Measurements from ENCODE around the gene ADAMTS17.

Gene ADAMTS17

GRCh38 chr15:100124361-100124760, 217.4 kb downstream of the ADAMTS17 start:
- Histone ChIP-seq H3K9me2 (replicated peaks; ENCODE audit: low read depth, low read length) (no peaks in the 10 kb centered on the region), H3K36me3 (ENCODE audit: insufficient read depth, low read length) (no peaks in the 10 kb centered on the region), H3K9me3 (ENCODE audit: insufficient read depth, low read depth, low read length) (peaks cover 6% of the 10 kb centered on the region; the same call in 1 of the 2 replicates), H3K4me2 (ENCODE audit: low read depth, low read length, poor library complexity, severe bottlenecking) (no peak overlapping the region), H3F3A (ENCODE audit: low read depth) (no peaks in the 10 kb centered on the region), H2AFZ (ENCODE audit: low read length) (no peak overlapping the region), H3K4me3 (ENCODE audit: low read length, poor library complexity, severe bottlenecking) (no peak overlapping the region), H3K79me2 (ENCODE audit: insufficient read depth, low read length) (no peaks in the 10 kb centered on the region), H4K20me1 (ENCODE audit: insufficient read depth, low read length, poor library complexity, severe bottlenecking) (no peaks in the 10 kb centered on the region), H3K4me1 (ENCODE audit: insufficient read depth, low read length, poor library complexity, severe bottlenecking) (peaks cover 7% of the 10 kb centered on the region), H3K9ac (ENCODE audit: low read depth, low read length, poor library complexity, severe bottlenecking) (no peak overlapping the region), H3K27me3 (ENCODE audit: insufficient read depth, low read length, poor library complexity, severe bottlenecking) (no peaks in the 10 kb centered on the region)
- no peak for TF ChIP-seq CTCF (conservative IDR thresholded peaks at IDR 0.05; ENCODE audit: low read length)
- TF ChIP-seq EZH2phosphoT487 (IDR thresholded peaks at IDR 0.05; ENCODE audit: borderline replicate concordance), result no peak

- Histone ChIP-seq H3K9ac (ENCODE audit: low read depth, low read length, poor library complexity, severe bottlenecking) (no peak overlapping the region), H2AFZ (ENCODE audit: low read length) (no peak overlapping the region)
These were observed 218.2 kb downstream of the ADAMTS17 start for GRCh38 chr15:100123611-100124010.

GRCh38 chr15:100121285-100121684, 220.5 kb downstream of the ADAMTS17 start:
- TF ChIP-seq CTCF (conservative IDR thresholded peaks at IDR 0.05; ENCODE audit: low read length) (no peak), EZH2phosphoT487 (IDR thresholded peaks at IDR 0.05; ENCODE audit: borderline replicate concordance) (no peak)
- H3F3A ChIP-seq (ENCODE audit: low read depth), result no peaks in the 10 kb centered on the region

More at GRCh38 chr15:100123611-100124010, 218.2 kb downstream of the ADAMTS17 start:
- peaks cover 6% of the 10 kb centered on the region; the same call in 1 of the 2 replicates for H3K9me3 ChIP-seq (ENCODE audit: insufficient read depth, low read depth, low read length)
- no peak overlapping the region for H3K4me3 ChIP-seq (ENCODE audit: low read length, poor library complexity, severe bottlenecking)
- TF ChIP-seq EZH2phosphoT487 (IDR thresholded peaks at IDR 0.05; ENCODE audit: borderline replicate concordance), result no peak
- TF ChIP-seq CTCF (conservative IDR thresholded peaks at IDR 0.05; ENCODE audit: low read length), result no peak
- no peaks in the 10 kb centered on the region for H3F3A ChIP-seq (ENCODE audit: low read depth)
- H3K27me3 ChIP-seq (ENCODE audit: insufficient read depth, low read length, poor library complexity, severe bottlenecking), result no peaks in the 10 kb centered on the region
- no peak overlapping the region for H3K4me2 ChIP-seq (ENCODE audit: low read depth, low read length, poor library complexity, severe bottlenecking)
- H4K20me1 ChIP-seq (ENCODE audit: insufficient read depth, low read length, poor library complexity, severe bottlenecking), result no peaks in the 10 kb centered on the region
- no peaks in the 10 kb centered on the region for H3K9me2 ChIP-seq (replicated peaks; ENCODE audit: low read depth, low read length)
- H3K79me2 ChIP-seq (ENCODE audit: insufficient read depth, low read length), result no peaks in the 10 kb centered on the region
- no peaks in the 10 kb centered on the region for H3K36me3 ChIP-seq (ENCODE audit: insufficient read depth, low read length)
- H3K4me1 ChIP-seq (ENCODE audit: insufficient read depth, low read length, poor library complexity, severe bottlenecking), result peaks cover 8% of the 10 kb centered on the region

More at GRCh38 chr15:100121285-100121684, 220.5 kb downstream of the ADAMTS17 start:
- H3K79me2 ChIP-seq (ENCODE audit: insufficient read depth, low read length), result no peaks in the 10 kb centered on the region
- no peaks in the 10 kb centered on the region for H4K20me1 ChIP-seq (ENCODE audit: insufficient read depth, low read length, poor library complexity, severe bottlenecking)
- no peak overlapping the region for H3K4me3 ChIP-seq (ENCODE audit: low read length, poor library complexity, severe bottlenecking)
- H3K4me2 ChIP-seq (ENCODE audit: low read depth, low read length, poor library complexity, severe bottlenecking), result no peak overlapping the region
- no peak overlapping the region for H3K9ac ChIP-seq (ENCODE audit: low read depth, low read length, poor library complexity, severe bottlenecking)
- H3K36me3 ChIP-seq (ENCODE audit: insufficient read depth, low read length), result no peaks in the 10 kb centered on the region
- no peak overlapping the region for H2AFZ ChIP-seq (ENCODE audit: low read length)
- H3K4me1 ChIP-seq (ENCODE audit: insufficient read depth, low read length, poor library complexity, severe bottlenecking), result peaks cover 18% of the 10 kb centered on the region
- H3K9me2 ChIP-seq (replicated peaks; ENCODE audit: low read depth, low read length), result no peaks in the 10 kb centered on the region
- H3K9me3 ChIP-seq (ENCODE audit: insufficient read depth, low read depth, low read length), result peaks cover 6% of the 10 kb centered on the region; the same call in 1 of the 2 replicates
- no peaks in the 10 kb centered on the region for H3K27me3 ChIP-seq (ENCODE audit: insufficient read depth, low read length, poor library complexity, severe bottlenecking)
